ENCODE measurements around the gene PIGZ. TPM values are rescaled to one million over a fixed set of nuclear protein-coding genes. Genes with fewer than 3 reads are reported as not detected.

The PIGZ gene
- total and polyA plus RNA-seq, 5 donors, result 3.4 to 5.2 (median 4.0) TPM

Other genes starting within 250 kb of the PIGZ start
- 10 to 100 TPM; 47.0 to 84.2 (median 54.0) TPM for gene PAK2, start 229.0 kb downstream of the PIGZ start, total RNA-seq
- gene PAK2, start 229.0 kb downstream of the PIGZ start, polyA plus RNA-seq, result 21.8 TPM
- gene SENP5, start 100.9 kb downstream of the PIGZ start, total RNA-seq, result 10 to 100 TPM; 19.9 to 31.0 (median 21.7) TPM
- gene SENP5, start 100.9 kb downstream of the PIGZ start, polyA plus RNA-seq, result 9.3 TPM
- gene NCBP2, start 26.3 kb downstream of the PIGZ start, total RNA-seq, result 10 to 100 TPM; 35.5 to 43.4 (median 37.0) TPM
- gene NCBP2, start 26.3 kb downstream of the PIGZ start, polyA plus RNA-seq, result 30.9 TPM
- gene MELTF, start 61.0 kb upstream of the PIGZ start, total RNA-seq, result 1 to 10 TPM; 1.2 to 6.5 (median 2.9) TPM
- 2.4 TPM for gene MELTF, start 61.0 kb upstream of the PIGZ start, polyA plus RNA-seq

All from right cardiac atrium (tissue), 5 donors.